ENCODE measurements around the gene ASCC1.

Gene ASCC1

DNA sequence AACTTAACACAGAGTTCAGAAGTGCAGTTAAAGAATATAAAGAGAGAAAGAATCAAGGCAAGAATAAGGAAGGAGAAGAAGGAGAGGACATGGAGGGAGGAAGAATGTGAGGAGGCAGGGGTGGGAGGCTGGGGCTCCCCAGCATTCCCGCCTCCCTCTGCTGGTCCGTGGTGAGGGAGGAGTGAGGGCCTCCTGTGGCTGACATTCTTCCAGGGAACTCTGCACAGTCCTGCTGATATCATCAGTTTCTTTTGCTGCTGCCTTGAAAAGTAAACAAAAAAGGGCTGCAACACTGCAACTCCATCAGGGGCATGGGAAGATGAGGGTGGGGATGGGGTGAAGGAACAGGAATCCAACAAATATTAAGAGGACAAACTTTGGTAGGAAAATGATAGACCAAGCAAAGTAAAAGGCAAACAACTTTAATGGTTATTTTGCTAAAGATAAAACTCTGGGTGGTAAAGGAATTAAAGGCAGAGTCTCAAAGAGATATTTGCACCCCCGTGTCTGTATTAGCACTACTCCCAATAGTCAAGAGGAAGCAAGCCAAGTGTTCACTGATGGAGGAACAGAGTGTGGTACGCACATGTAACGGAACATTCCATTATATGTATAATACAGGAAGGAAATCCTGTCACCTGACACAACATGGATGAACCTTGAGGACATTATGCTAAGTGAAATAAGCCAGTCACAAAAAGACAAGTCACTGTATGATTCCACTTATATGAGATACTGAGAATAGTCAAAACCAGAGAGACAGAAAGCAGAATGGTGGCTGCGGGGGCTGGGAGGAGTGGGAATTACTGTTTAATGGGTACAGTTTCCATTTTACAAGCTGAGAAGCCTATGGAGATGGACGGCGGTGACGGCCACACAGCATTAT, 119.7 kb downstream of the ASCC1 start:
- no peak for DNase-seq

GRCh38 chr10:72095195-72095594, 120.9 kb downstream of the ASCC1 start:
- no peak for DNase-seq

DNA sequence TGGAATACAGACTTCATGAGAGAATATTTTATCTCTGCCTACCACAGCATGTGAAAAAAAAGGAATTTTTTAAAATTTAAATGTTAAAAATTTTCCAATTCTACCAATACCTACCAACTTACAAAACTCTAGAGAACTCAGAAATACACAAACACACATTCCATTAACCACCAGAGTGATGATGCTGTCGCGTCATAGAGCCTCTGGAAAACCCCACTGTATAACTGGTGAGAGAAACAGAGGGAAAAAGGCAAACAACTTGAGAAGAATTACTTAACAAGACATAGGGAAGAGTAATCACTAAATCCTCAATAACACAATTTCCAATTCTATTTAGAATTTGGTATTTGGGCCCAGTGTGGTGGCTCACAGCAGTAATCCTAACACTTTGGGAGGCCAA, 121.5 kb downstream of the ASCC1 start:
- no peak for DNase-seq

- DNase-seq: no peak
Observed at GRCh38 chr10:72093450-72093849, 122.6 kb downstream of the ASCC1 start.

GRCh38 chr10:72092987-72093386, 123.1 kb downstream of the ASCC1 start:
- no peak for DNase-seq

DNA sequence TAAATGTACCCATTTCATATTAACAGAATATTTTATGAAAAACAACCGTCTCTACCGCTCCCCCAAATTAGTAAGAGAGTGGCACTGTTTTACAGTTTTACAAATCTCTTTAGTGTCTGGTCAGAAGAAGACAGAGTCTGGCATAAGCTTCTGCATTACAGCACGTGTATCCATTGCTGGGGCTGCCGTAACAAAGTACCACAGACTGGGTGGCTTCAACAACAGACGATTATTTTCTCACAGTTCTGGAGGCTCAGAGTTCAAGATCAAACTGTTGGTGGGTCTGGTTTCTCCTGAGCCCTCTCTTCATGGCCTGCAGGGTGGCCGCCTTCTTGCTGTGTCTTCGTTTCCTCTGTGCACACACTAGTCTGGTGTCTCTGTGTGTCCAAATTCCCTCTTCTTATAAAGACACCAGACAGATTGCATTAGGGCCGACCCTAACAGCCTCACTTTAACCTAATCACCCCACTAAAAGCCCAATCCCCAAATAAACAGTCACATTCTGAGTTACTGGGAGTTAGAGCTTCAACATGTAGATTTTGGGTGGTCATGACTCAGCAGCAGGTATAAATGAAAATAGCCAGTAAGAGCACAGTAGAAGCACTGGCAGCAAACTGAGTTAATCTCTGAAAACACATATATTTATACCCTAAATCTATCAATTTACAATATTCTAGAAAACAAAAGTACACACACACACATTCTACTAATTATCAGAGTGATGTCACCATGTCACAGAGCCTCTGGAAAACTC, 123.7 kb downstream of the ASCC1 start:
- DNase-seq: no peak

DNA sequence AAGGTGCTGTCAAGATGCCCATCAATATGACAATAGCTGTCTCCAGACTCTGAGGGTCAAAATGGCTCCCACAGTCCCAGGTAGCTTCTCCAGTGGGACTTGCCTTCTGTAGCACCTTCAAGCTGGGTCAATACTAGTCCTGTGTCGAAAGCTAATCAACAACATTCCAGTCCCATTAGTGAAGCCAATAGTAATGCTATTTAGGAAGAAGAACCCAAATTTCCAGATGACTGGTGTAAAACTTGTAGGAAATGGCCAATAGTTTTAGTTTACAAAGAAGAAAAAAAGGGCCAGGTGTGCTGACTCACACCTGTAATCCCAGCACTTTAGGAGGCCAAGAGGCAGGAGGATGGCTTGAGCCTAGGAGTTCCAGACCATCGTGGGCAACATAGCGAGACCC, 125.8 kb downstream of the ASCC1 start:
- DNase-seq: no peak

- DNase-seq: no peak
Observed at GRCh38 chr10:72089618-72090017, 126.5 kb downstream of the ASCC1 start.

DNA sequence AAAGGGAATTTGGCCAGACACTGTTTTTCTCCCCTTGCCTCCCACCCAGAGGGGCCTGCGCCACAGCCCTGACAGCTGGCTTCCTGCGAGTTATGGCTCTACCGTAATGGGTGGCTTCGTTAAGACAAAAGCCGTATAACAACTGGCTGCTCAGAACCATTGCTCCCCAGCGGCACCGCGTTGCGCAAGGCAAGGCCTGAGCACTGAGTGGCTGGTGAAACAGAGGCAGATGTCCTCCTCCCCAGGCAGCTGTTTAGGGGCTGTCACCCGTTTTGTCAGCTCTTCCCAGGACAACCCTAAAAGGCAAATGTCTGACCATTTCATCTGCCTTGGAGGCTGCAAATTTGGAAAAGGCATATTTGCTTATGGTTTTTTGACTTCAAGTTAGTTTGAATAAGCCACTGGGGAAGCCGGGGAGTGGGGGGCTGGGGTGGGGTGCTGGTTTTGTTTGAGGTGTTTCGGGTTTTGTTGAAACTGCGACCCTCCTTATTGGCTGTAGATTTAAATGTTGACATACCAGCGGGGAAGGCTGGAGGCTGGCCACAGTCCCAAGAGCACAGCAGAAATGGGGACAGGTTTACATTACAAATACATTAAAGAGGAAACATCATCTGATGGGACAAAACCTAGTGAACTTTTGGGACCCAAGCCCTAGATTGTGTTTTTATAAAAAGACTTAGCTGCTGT, 127.0 kb downstream of the ASCC1 start:
- DNase-seq: peak; percentile 29

DNA sequence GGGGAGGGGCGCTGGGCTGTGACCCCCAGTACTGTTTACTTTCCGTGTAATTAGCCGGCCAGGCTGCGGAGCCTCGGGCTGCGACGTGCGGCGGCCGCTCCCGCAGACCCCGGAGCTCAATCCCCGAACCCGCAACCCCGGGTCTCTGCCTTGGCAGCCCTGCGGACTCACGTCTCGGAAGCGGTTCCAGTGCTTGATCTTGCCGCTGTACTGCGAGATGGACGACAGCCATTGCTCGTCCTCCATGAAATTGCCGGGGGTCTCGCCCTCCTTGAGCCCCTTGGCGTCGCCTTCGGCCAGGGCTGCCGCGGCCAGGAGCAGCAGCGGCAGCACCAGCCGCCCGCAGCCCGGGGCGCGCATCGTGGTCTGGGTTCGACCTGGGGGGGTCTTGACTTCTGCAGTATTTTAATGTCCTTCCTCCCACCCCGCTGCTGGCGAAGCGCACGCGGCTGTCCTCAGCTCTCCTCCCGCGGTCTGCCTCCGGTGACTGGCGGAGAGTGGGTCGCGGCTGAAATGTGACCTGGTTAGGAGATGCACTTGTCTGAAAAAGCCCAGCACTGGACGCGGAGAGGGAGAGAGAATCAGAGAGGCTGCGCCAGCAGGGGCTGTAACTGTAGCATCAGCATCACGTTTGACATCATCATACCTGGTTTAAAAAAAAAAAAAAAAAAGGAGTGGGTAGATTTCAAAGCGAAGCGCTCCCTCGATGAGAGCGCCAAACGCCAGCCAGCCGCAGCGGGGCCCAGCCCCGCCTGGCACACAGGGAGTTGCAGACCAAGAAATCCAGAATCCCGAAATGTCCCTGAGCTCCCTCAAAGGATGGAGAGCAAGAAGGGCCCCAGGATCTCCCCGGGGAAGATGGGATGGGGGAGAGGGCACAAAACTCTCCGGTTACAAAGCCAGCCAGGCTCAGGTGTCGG, 127.8 kb downstream of the ASCC1 start, which contains the start of gene SPOCK2:
TSS of gene SPOCK2 (minus strand) at position 583 of the 920 bp plus-strand sequence. CDS start at position 360, 223 bp downstream.
- peak; percentile 9 for DNase-seq

DNA sequence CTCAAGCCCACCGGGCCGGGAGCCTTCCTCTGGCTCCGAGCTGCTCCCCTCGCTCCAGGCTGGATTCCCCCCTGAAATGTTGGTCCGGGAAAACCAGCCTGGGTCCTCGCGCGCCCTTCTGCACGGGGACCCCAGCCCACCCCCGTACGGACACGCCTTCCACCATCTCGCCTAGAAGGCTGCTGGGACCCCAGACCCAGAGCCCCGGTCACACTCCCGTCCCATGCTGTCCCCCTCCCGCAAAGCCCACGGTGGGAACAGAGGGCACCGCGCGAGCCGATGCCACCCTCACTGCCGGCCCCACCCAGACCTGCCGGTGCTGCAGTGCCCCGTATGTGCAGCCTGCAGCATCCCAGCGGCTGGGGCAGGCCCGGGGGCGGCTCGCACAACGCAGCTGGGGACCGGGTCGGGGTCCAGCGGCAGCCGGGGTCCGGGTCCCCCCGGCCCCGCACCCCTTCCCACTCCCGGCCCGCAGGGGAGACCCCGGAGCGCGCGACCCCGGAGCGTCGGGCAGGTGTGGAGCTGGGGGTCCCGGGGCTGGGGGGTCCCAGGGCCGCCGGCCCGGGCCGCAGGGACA, 128.6 kb downstream of the ASCC1 start:
- no peak for DNase-seq

DNA sequence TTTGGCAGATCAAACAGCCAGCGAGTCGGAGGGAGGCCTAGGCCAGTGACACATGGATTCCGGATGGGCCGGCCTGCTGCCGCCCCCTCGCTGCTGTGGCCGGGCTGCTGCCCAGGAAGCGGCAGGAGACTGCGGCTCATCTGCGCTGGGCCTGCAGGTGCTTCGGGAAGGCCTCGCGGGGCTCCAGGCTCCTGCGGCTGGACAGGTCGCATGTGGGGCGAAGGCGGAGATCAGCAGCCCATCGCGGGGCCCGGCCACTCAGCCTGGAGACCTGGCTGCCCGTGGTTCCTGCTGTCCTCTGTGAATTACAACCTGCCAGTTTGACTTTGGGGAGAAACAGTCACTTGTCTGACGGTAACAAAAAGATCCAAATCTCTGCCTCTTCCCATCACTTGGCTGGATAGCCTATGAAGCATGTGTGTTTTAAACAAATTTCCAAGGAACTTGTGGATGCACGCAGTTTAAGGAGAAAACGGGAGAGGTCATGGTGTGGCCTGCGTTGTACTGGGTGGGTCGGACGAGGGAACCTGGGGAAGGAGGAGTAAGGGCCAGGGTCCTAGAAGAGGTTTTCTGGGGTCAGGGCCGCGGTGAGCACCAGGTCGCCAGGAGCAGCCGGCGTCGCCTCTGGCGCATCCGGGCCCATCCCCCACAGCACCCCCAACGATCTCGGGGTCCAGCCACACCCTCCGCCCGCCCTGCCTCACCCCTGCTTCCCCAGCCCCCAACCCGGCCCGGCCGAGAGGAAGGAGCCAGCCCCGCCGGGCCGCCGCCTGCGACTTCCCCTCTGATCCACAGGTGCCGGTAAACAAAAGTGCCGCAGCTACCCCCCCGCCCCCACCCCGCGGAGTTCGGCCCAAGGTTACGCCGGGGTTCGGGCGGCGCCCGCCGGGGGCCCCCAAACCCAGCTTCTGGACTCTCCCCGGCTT, 129.3 kb downstream of the ASCC1 start:
- no peak for DNase-seq

- no peak for DNase-seq
Observed at GRCh38 chr10:72085864-72086465, 130.1 kb downstream of the ASCC1 start.

GRCh38 chr10:72085166-72085565, 130.9 kb downstream of the ASCC1 start:
- DNase-seq: no peak

DNA sequence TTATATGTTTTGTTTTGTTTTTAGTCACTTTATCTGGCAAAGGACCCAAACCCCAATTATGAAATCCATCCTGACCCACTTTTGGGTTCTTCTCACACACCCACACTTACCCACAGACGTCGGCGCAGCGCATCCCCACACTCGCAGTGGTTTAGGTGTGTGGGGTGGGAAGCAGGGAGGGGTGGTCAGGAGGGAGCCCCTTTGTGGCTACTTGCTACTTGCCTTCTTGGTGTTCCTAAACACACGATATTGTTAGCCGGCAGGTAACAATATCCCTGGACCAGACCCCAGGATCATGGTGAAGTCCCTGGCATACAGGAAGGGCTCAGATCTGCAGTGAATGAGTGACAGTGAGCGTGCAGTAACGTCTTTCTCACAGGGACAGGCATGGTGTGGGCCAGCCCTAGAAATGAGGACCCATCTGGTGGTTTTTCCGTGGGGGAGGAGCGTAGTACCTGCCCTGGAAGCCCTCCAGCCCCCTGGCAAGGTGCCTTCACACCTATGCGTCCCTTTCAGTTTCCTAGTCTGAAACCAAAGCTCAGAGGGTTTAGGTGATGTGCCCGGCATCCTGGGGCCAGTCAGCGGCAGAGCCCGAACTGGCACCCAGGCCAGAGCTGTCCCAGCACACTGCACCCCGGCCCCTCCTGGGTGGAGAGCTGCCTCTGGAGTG, 132.2 kb downstream of the ASCC1 start:
- DNase-seq: no peak

- DNase-seq: no peak
Observed at GRCh38 chr10:72082856-72083789, 133.0 kb downstream of the ASCC1 start.

DNA sequence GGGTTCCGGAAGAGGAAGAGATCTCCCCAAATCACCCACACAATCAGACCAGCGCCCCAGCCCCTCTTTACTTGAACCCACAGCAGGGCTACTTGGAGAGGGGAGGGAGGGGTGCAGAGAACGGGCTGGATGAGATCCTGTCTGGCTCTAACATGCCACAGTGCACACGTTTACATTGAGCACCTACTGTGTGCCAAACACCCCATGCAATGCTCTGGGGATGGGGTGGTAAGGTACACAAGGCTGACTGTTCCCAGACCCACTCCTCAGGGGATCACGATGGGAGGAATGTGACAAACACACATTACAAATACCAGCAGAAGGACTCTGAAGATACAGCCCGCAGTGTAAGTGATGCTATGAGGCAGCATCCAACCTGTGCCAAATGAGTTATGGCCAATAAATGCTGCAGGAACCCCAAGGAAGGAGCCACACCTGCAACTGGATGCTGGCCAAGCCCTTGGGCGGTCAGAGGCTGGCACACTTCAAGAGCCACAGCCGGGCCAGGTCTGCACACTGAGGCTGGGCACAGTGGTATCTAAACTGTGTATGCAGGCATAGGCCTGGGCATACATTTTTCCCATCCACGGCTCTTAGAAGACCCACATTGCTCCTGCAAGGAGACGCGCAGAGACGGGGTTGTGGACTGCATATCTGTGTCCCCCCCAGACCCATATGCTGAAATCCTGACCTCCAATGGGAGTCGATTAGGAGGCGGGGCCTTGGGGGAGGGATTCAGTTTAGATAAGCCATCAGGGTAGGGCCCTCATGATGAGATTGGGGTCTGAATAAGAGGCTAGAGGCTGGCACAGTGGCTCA, 134.1 kb downstream of the ASCC1 start:
- DNase-seq: no peak

DNA sequence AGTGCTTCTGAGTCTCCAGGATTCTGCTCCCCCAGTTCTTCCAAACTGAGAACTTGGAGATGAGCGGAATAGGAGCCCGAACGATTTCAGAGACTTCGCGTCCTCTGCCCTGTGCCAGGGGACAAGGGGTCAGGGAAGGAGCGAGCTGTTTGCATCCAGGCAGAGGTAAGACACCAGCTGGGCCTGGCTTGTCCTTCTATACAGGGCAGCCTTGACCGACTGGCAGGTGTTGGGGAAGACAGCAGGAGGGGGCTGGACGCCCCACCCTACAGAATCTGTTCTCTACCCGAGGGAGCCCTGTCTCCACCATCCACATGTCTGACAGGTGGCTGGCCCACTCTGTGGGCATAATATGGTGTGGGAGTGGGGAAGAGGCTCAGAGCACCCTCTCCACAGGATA, 134.9 kb downstream of the ASCC1 start:
- DNase-seq: no peak

Data from NCI-H345 (cell line).